ENCODE data around the gene NRDC. TPM values are rescaled to one million over a fixed set of nuclear protein-coding genes. Genes with fewer than 3 reads are reported as not detected.

The NRDC gene
- polyA plus RNA-seq, 1 donor, result 97.3 TPM

- Histone ChIP-seq H3K9me3 (ENCODE audit: control insufficient read depth, low read depth, low read length) (no peaks in the 10 kb centered on the region), H3K27ac (ENCODE audit: low read length) (no peak overlapping the region), H3K27me3 (ENCODE audit: control insufficient read depth, insufficient read depth, low read length) (no peaks in the 10 kb centered on the region), H3K4me3 (ENCODE audit: low read length) (no peak overlapping the region), H3K36me3 (ENCODE audit: control insufficient read depth, insufficient read depth, low read length) (no peaks in the 10 kb centered on the region), H3K4me1 (ENCODE audit: control insufficient read depth, insufficient read depth, low read length) (no peaks in the 10 kb centered on the region)
- no peak for DNase-seq
- 100% methylated on average over 1 of the region's 3 CpGs for WGBS (ENCODE audit: insufficient coverage, low lambda C conversion rate)
Measured at GRCh38 chr1:51915951-51916350, 37.4 kb upstream of the NRDC start.

GRCh38 chr1:51912881-51913280, 34.4 kb upstream of the NRDC start:
- peaks cover 2% of the 10 kb centered on the region for H3K27me3 ChIP-seq (ENCODE audit: control insufficient read depth, insufficient read depth, low read length)
- WGBS (ENCODE audit: insufficient coverage, low lambda C conversion rate), result 100% methylated on average over 2 of the region's 7 CpGs

GRCh38 chr1:51910221-51911000, 31.9 kb upstream of the NRDC start:
- Histone ChIP-seq H3K27me3 (ENCODE audit: control insufficient read depth, insufficient read depth, low read length) (peaks cover 2% of the 10 kb centered on the region), H3K4me1 (ENCODE audit: control insufficient read depth, insufficient read depth, low read length) (no peaks in the 10 kb centered on the region), H3K27ac (ENCODE audit: low read length) (no peak overlapping the region), H3K9me3 (ENCODE audit: control insufficient read depth, low read depth, low read length) (no peaks in the 10 kb centered on the region), H3K36me3 (ENCODE audit: control insufficient read depth, insufficient read depth, low read length) (no peaks in the 10 kb centered on the region), H3K4me3 (ENCODE audit: low read length) (no peak overlapping the region)
- no CpG with 5 or more reads among the region's 4 CpGs for WGBS (ENCODE audit: insufficient coverage, low lambda C conversion rate)
- DNase-seq, result no peak

More at GRCh38 chr1:51912881-51913280, 34.4 kb upstream of the NRDC start:
- Histone ChIP-seq H3K36me3 (ENCODE audit: control insufficient read depth, insufficient read depth, low read length) (no peaks in the 10 kb centered on the region), H3K4me1 (ENCODE audit: control insufficient read depth, insufficient read depth, low read length) (no peaks in the 10 kb centered on the region), H3K27ac (ENCODE audit: low read length) (no peak overlapping the region), H3K4me3 (ENCODE audit: low read length) (no peak overlapping the region), H3K9me3 (ENCODE audit: control insufficient read depth, low read depth, low read length) (no peaks in the 10 kb centered on the region)
- no peak for DNase-seq

- no peak overlapping the region for H3K4me3 ChIP-seq (ENCODE audit: low read length)
- H3K4me1 ChIP-seq (ENCODE audit: control insufficient read depth, insufficient read depth, low read length), result no peaks in the 10 kb centered on the region
- no peak for DNase-seq
- peaks cover 2% of the 10 kb centered on the region for H3K27me3 ChIP-seq (ENCODE audit: control insufficient read depth, insufficient read depth, low read length)
- H3K36me3 ChIP-seq (ENCODE audit: control insufficient read depth, insufficient read depth, low read length), result no peaks in the 10 kb centered on the region
- WGBS (ENCODE audit: insufficient coverage, low lambda C conversion rate), result 80% methylated on average over 1 of the region's 2 CpGs
- H3K9me3 ChIP-seq (ENCODE audit: control insufficient read depth, low read depth, low read length), result no peaks in the 10 kb centered on the region
- no peak overlapping the region for H3K27ac ChIP-seq (ENCODE audit: low read length)
Measured at GRCh38 chr1:51908499-51908898, 30.0 kb upstream of the NRDC start.

GRCh38 chr1:51907079-51907702, 28.7 kb upstream of the NRDC start:
- no CpG with 5 or more reads among the region's 4 CpGs for WGBS (ENCODE audit: insufficient coverage, low lambda C conversion rate)
- H3K4me1 ChIP-seq (ENCODE audit: control insufficient read depth, insufficient read depth, low read length), result no peaks in the 10 kb centered on the region
- no peaks in the 10 kb centered on the region for H3K36me3 ChIP-seq (ENCODE audit: control insufficient read depth, insufficient read depth, low read length)
- H3K27me3 ChIP-seq (ENCODE audit: control insufficient read depth, insufficient read depth, low read length), result peaks cover 2% of the 10 kb centered on the region
- DNase-seq, result peak in 1 of 2 donors; percentile 13
- H3K9me3 ChIP-seq (ENCODE audit: control insufficient read depth, low read depth, low read length), result no peaks in the 10 kb centered on the region
- H3K4me3 ChIP-seq (ENCODE audit: low read length), result no peak overlapping the region
- no peak overlapping the region for H3K27ac ChIP-seq (ENCODE audit: low read length)

GRCh38 chr1:51906306-51907078, 28.0 kb upstream of the NRDC start:
- WGBS (ENCODE audit: insufficient coverage, low lambda C conversion rate), result no CpG with 5 or more reads among the region's 4 CpGs
- peaks cover 2% of the 10 kb centered on the region for H3K27me3 ChIP-seq (ENCODE audit: control insufficient read depth, insufficient read depth, low read length)
- no peak for DNase-seq
- no peak overlapping the region for H3K4me3 ChIP-seq (ENCODE audit: low read length)
- no peaks in the 10 kb centered on the region for H3K9me3 ChIP-seq (ENCODE audit: control insufficient read depth, low read depth, low read length)
- H3K27ac ChIP-seq (ENCODE audit: low read length), result no peak overlapping the region
- H3K36me3 ChIP-seq (ENCODE audit: control insufficient read depth, insufficient read depth, low read length), result no peaks in the 10 kb centered on the region
- H3K4me1 ChIP-seq (ENCODE audit: control insufficient read depth, insufficient read depth, low read length), result no peaks in the 10 kb centered on the region

- Histone ChIP-seq H3K4me1 (ENCODE audit: control insufficient read depth, insufficient read depth, low read length) (no peaks in the 10 kb centered on the region), H3K36me3 (ENCODE audit: control insufficient read depth, insufficient read depth, low read length) (no peaks in the 10 kb centered on the region), H3K4me3 (ENCODE audit: low read length) (no peak overlapping the region), H3K27ac (ENCODE audit: low read length) (no peak overlapping the region), H3K9me3 (ENCODE audit: control insufficient read depth, low read depth, low read length) (no peaks in the 10 kb centered on the region), H3K27me3 (ENCODE audit: control insufficient read depth, insufficient read depth, low read length) (peaks cover 2% of the 10 kb centered on the region)
- no CpG with 5 or more reads among the region's 5 CpGs for WGBS (ENCODE audit: insufficient coverage, low lambda C conversion rate)
- no peak for DNase-seq
Measured at GRCh38 chr1:51902456-51902855, 23.9 kb upstream of the NRDC start.

GRCh38 chr1:51901151-51901550, 22.6 kb upstream of the NRDC start:
- 100% methylated on average over 1 of the region's 4 CpGs for WGBS (ENCODE audit: insufficient coverage, low lambda C conversion rate)
- no peak overlapping the region for H3K4me3 ChIP-seq (ENCODE audit: low read length)
- DNase-seq, result no peak

GRCh38 chr1:51899022-51899421, 20.5 kb upstream of the NRDC start:
- 95% methylated on average over 4 of the region's 10 CpGs for WGBS (ENCODE audit: insufficient coverage, low lambda C conversion rate)
- H3K4me3 ChIP-seq (ENCODE audit: low read length), result no peak overlapping the region
- no peaks in the 10 kb centered on the region for H3K9me3 ChIP-seq (ENCODE audit: control insufficient read depth, low read depth, low read length)

More at GRCh38 chr1:51901151-51901550, 22.6 kb upstream of the NRDC start:
- H3K4me1 ChIP-seq (ENCODE audit: control insufficient read depth, insufficient read depth, low read length), result no peaks in the 10 kb centered on the region
- no peak overlapping the region for H3K27ac ChIP-seq (ENCODE audit: low read length)
- H3K36me3 ChIP-seq (ENCODE audit: control insufficient read depth, insufficient read depth, low read length), result no peaks in the 10 kb centered on the region
- peaks cover 2% of the 10 kb centered on the region for H3K27me3 ChIP-seq (ENCODE audit: control insufficient read depth, insufficient read depth, low read length)
- H3K9me3 ChIP-seq (ENCODE audit: control insufficient read depth, low read depth, low read length), result no peaks in the 10 kb centered on the region

GRCh38 chr1:51898090-51898734, 19.7 kb upstream of the NRDC start:
- H3K36me3 ChIP-seq (ENCODE audit: control insufficient read depth, insufficient read depth, low read length), result no peaks in the 10 kb centered on the region
- DNase-seq, result no peak
- H3K27me3 ChIP-seq (ENCODE audit: control insufficient read depth, insufficient read depth, low read length), result peaks cover 8% of the 10 kb centered on the region
- H3K4me1 ChIP-seq (ENCODE audit: control insufficient read depth, insufficient read depth, low read length), result no peaks in the 10 kb centered on the region
- 61% methylated on average over 2 of the region's 6 CpGs for WGBS (ENCODE audit: insufficient coverage, low lambda C conversion rate)
- no peak overlapping the region for H3K27ac ChIP-seq (ENCODE audit: low read length)
- H3K4me3 ChIP-seq (ENCODE audit: low read length), result no peak overlapping the region
- H3K9me3 ChIP-seq (ENCODE audit: control insufficient read depth, low read depth, low read length), result no peaks in the 10 kb centered on the region

More at GRCh38 chr1:51899022-51899421, 20.5 kb upstream of the NRDC start:
- no peaks in the 10 kb centered on the region for H3K36me3 ChIP-seq (ENCODE audit: control insufficient read depth, insufficient read depth, low read length)
- no peak for DNase-seq
- H3K27ac ChIP-seq (ENCODE audit: low read length), result no peak overlapping the region
- no peaks in the 10 kb centered on the region for H3K4me1 ChIP-seq (ENCODE audit: control insufficient read depth, insufficient read depth, low read length)
- peaks cover 8% of the 10 kb centered on the region for H3K27me3 ChIP-seq (ENCODE audit: control insufficient read depth, insufficient read depth, low read length)

Measured in large intestine (tissue), 3 donors.